ENCODE measurements around the gene PNMA1.

DNA sequence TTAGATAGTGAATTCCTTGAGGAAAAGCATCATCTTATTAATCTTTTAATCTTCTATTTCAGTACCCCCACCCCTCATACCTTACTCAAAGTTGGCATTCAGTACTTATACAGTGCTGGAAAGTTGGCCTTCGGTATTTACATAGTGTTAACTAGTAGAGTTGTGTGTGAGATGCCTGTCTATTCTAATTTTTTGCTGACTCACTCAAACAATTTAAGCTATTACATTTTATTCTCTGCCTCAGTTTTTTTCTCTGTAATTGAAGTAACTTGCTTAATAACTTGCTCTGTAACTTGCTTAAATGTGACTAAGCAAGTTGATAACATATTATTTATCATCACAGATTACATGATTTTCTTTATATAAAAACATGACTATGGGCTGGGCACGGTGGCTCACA lies 49.1 kb downstream of the PNMA1 start:
- TF ChIP-seq POLR2A (IDR thresholded peaks at IDR 0.05; ENCODE audit: low read length) (no peak), GATA1 (IDR thresholded peaks at IDR 0.05; ENCODE audit: low read depth, low read length) (no peak)

All from erythroblast (primary cell).